ENCODE data around the gene RASSF1. TPM values are rescaled to one million over a fixed set of nuclear protein-coding genes. Genes with fewer than 3 reads are reported as not detected.

Gene RASSF1
- total RNA-seq, 1 experiment from 2014 or later: 32.0 TPM

DNA sequence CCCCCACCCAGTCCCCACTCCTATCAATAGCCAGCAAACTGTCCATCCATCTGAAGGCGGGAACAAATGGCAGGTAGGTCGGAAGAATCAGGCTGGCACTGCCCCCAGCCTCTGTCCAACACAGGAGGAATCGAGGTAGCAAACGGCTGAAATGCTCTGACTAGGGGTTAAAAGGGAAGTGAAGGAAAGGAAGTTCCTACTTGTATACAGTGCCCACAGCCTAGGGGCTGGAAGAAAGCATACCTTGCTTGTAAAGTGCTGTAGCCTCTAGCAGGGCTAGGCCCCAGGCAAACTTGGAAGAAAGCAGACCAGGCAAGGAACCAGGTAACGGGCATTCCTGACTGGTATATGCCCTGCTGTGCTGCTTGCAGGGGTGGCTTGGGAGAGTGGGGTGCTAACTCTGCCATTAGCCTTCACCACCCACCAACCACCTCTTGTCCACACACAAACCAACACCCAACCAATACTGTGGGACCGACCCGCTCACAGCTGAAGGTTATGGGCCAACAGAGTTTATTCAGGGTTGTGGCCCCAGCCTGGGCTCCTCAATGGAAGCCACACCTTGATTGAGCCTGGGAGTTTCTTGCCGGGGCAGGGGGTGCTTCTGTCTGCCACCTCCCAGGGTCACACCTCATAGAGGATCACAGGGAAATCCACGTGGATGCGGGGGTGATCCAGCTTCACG is 15.0 kb downstream of the RASSF1 start:
- Mint-ChIP-seq H3K27me3 (ENCODE audit: insufficient read depth, unreplicated experiment) (no peaks in the 10 kb centered on the region), H3K27ac (ENCODE audit: low read depth, unreplicated experiment) (no peak overlapping the region), H3K4me3 (ENCODE audit: unreplicated experiment) (no peak overlapping the region), H3K9me3 (ENCODE audit: unreplicated experiment) (no peaks in the 10 kb centered on the region), H3K4me1 (ENCODE audit: insufficient read depth, unreplicated experiment) (no peaks in the 10 kb centered on the region), H3K36me3 (ENCODE audit: insufficient read depth, unreplicated experiment) (peaks cover 17% of the 10 kb centered on the region)
- TF ChIP-seq, protein P1, sequence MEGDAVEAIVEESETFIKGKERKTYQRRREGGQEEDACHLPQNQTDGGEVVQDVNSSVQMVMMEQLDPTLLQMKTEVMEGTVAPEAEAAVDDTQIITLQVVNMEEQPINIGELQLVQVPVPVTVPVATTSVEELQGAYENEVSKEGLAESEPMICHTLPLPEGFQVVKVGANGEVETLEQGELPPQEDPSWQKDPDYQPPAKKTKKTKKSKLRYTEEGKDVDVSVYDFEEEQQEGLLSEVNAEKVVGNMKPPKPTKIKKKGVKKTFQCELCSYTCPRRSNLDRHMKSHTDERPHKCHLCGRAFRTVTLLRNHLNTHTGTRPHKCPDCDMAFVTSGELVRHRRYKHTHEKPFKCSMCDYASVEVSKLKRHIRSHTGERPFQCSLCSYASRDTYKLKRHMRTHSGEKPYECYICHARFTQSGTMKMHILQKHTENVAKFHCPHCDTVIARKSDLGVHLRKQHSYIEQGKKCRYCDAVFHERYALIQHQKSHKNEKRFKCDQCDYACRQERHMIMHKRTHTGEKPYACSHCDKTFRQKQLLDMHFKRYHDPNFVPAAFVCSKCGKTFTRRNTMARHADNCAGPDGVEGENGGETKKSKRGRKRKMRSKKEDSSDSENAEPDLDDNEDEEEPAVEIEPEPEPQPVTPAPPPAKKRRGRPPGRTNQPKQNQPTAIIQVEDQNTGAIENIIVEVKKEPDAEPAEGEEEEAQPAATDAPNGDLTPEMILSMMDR (IDR thresholded peaks at IDR 0.05; ENCODE audit: unreplicated experiment): no peak
- CTCF ChIA-PET: interaction anchor here (0.7 to 3.9 kb wide), 8 partner anchors 11 to 66 kb away, joined by 3 to 38 read pairs (median 10); partner anchors contain the start of genes IFRD2 and SEMA3B
- POLR2A ChIA-PET: interaction anchor here (0.9 to 1.2 kb wide), 3 partner anchors 9 to 36 kb away, joined by 3 to 4 read pairs (median 3); no protein-coding TSS in a partner anchor
- intact Hi-C loops (cut with micrococcal nuclease): no loop called here
- BruUV-seq (replicated peaks): no TSS peak
- DNase-seq (ENCODE audit: unreplicated experiment): no peak

DNA sequence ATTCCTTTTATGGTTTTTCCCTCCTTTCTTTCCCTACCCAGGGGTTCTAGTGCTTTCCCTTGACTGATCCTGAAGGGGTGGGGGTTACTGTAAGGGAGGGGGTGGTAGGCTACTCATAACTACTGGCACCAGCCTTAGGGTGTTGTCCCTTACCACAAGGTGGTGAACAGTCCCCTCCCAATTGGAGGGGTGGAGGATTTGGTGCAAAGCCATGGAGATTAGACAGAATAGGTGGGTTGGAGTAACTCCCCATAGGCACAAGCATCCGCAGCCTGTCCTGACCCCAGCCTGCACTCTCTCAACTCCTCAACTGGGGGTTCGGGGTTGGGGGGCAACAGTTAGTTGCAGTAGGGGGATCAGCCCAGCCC is 15.5 kb downstream of the RASSF1 start:
- DNase-seq (ENCODE audit: unreplicated experiment): no peak
- intact Hi-C loops (cut with micrococcal nuclease): no loop called here
- TF ChIP-seq, protein P1 (IDR thresholded peaks at IDR 0.05; ENCODE audit: unreplicated experiment): no peak
- no peak overlapping the region for H3K27ac Mint-ChIP-seq (ENCODE audit: low read depth, unreplicated experiment)
- peaks cover 17% of the 10 kb centered on the region for H3K36me3 Mint-ChIP-seq (ENCODE audit: insufficient read depth, unreplicated experiment)
- H3K9me3 Mint-ChIP-seq (ENCODE audit: unreplicated experiment): no peaks in the 10 kb centered on the region
- H3K4me1 Mint-ChIP-seq (ENCODE audit: insufficient read depth, unreplicated experiment): no peaks in the 10 kb centered on the region
- no peak overlapping the region for H3K4me3 Mint-ChIP-seq (ENCODE audit: unreplicated experiment)
- BruUV-seq (replicated peaks): no TSS peak
- H3K27me3 Mint-ChIP-seq (ENCODE audit: insufficient read depth, unreplicated experiment): no peaks in the 10 kb centered on the region
- POLR2A ChIA-PET: interaction anchor here (1.3 to 5.0 kb wide), 2 partner anchors 24 to 33 kb away, joined by 3 to 22 read pairs; partner anchors contain the start of gene IFRD2
- CTCF ChIA-PET: interaction anchor here (0.6 to 3.9 kb wide), 16 partner anchors 10 to 111 kb away, joined by 3 to 38 read pairs (median 10); partner anchors contain the start of genes HYAL1, HYAL3, IFRD2 and LSMEM2

GRCh38 chr3:50324351-50325112 is 16.1 kb downstream of the RASSF1 start:
- TF ChIP-seq, protein P1 (IDR thresholded peaks at IDR 0.05; ENCODE audit: unreplicated experiment): peak; percentile 79
- no TSS peak for BruUV-seq (replicated peaks)
- Mint-ChIP-seq H3K4me1 (ENCODE audit: insufficient read depth, unreplicated experiment) (peaks cover under 1% of the 10 kb centered on the region), H3K36me3 (ENCODE audit: insufficient read depth, unreplicated experiment) (peaks cover 13% of the 10 kb centered on the region), H3K27me3 (ENCODE audit: insufficient read depth, unreplicated experiment) (no peaks in the 10 kb centered on the region), H3K27ac (ENCODE audit: low read depth, unreplicated experiment) (no peak overlapping the region), H3K4me3 (ENCODE audit: unreplicated experiment) (no peak overlapping the region), H3K9me3 (ENCODE audit: unreplicated experiment) (no peaks in the 10 kb centered on the region)
- ChIA-PET CTCF (interaction anchor here (0.6 to 3.9 kb wide), 31 partner anchors 10 to 1344 kb away, joined by 3 to 38 read pairs (median 4); partner anchors contain the start of genes HYAL1, HYAL3, IFRD2 and LSMEM2), POLR2A (interaction anchor here (1.2 to 5.0 kb wide), 4 partner anchors 13 to 32 kb away, joined by 3 to 22 read pairs (median 4); partner anchors contain the start of genes HYAL3, IFRD2 and NAA80)
- intact Hi-C loops (cut with micrococcal nuclease): loop anchor here (1.0 kb wide), 2 partner anchors 50 to 132 kb away; no protein-coding TSS in a partner anchor
- peak; percentile 64 for DNase-seq (ENCODE audit: unreplicated experiment)

Measured in MCF 10A (cell line).